SK-N-DZ (cell line): ENCODE data around the gene CDYL.

Experiments used
- DNase-seq: peaks from one replicate; pipeline ENCODE4 v3.0.0-alpha.2; 2015; ENCODE audit warnings: low spot score

Gene CDYL

GRCh38 chr6:4961322-4962168 is 185.3 kb downstream of the CDYL start:
- no peak for DNase-seq

DNA sequence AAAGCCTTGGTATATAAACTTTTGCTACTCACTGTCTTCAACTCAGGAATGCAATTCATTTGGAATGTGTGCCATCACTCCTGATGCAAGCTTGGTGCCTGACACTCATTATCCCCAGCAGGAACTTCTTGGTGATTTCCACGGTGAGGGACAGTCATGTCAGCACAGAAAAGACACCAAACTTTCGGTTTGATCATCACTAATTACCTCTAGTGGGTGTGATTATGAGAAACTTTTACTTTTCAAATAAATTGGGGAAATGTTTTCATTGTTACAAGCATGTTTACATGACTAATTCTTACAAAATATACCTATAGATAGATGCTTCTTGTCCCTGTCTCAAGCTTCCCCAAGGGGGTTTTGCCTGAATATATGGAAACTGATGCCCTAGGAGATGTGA is 186.7 kb downstream of the CDYL start:
- no peak for DNase-seq

DNA sequence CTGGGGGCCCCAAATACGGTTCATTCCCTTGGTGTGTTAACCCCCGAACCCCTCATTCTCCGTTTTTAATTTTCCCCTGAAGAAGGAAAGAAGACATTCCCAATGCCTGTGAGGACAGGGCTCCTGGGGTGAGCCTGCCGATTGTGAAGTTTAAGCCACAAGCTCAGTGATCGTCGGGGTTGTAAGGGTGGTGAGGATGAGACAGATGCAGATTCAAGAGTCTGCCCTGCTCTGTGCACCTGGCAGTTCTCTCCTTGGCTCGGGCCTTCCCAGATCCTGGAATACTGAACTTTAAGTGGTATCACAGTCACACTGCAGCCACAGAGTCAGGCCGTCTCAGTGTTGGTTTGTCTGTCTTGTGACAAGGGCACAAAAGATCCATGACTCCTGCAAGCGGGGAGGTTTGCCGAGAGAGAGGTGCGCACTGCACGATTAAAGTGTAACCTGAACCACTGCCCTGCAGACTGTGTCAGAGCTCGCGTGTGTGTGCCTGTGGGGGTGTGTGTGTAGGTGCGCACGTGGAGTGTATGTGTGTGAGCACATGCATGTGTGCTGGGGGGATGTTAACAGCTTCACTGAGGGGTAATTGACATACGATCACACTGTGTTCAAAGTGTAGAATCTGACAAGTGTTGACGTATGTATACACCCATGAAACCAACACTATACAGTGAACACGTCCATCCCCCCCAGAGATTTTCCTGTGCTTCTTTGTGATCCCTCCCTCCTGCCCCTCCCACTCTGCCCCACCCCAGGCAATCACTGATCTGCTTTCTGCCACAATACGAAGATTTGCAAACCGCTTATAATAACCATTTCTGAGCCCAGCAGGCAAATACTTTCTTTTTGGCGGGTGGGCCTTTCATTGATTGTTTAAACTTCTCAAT is 188.7 kb downstream of the CDYL start:
- no peak for DNase-seq

DNA sequence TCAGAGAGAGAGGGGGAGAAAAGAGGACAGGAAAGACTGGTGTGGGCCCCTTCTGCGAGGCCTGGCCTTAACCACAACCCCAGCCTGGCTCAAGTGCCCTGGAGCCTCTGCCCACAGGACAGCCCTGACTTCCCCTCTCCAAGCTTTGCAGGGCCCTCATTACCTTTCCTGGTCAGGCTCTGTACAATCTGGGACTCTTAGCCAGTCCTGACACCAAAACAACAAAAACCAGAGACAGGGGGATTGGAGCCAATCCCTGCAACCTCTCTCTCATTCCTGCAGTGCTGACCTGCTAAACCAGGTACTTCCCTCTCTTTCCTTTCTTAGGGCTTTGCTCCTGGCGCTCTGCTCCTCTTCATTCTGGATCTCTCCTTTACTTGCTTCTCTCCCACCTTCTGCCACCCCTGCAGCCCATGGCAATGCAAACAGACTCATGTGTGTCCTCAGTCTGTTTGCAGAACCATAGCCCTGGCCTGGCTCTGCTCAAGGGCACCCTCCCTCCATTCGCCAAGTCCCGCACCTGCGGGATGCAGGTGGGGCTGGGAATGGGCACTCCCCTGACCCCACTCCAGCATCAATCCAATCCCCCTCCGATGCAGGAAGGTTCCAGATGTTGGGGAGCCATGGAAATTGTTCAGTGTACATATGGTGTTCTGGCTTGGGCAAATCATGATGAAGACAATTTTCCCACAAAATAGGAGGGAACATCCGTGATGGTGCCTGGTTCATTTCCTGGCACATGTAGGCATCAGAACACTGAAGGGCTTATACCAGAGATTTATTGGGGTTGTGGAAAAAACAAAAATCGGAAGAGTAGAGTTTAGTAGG is 189.6 kb downstream of the CDYL start:
- no peak for DNase-seq

- DNase-seq, result no peak
These were observed 191.3 kb downstream of the CDYL start for GRCh38 chr6:4967301-4968030.

DNA sequence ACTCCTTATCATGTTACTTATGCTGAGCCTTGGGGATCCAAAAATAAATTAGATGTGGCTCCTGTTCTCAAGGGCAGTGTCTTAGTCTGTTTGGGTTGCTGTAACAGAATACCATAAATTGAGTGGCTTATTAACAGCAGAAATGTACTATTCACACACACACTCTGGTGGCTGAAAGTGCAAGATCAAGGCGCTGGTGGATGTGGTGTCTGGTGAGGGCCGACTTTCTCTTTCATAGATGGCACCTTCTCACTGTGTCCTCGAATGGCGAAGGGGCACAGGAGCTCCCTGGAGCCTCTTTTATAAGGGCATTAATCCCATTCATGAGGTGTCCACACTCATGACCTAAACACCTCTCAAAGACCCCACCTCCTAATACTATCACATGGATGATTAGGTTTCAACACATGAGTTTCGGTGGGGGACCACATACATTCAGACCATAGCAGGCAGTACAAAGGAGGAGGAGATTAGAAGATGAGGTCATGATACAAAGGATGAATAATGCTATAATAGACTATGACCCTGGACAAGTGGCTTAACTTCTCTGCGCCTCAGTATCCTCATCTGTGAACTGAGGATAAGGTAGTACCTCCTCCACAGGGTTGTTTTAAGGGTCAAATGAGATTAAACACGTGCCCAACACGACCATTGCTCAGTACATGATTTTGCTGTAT is 193.5 kb downstream of the CDYL start:
- DNase-seq, result no peak

DNA sequence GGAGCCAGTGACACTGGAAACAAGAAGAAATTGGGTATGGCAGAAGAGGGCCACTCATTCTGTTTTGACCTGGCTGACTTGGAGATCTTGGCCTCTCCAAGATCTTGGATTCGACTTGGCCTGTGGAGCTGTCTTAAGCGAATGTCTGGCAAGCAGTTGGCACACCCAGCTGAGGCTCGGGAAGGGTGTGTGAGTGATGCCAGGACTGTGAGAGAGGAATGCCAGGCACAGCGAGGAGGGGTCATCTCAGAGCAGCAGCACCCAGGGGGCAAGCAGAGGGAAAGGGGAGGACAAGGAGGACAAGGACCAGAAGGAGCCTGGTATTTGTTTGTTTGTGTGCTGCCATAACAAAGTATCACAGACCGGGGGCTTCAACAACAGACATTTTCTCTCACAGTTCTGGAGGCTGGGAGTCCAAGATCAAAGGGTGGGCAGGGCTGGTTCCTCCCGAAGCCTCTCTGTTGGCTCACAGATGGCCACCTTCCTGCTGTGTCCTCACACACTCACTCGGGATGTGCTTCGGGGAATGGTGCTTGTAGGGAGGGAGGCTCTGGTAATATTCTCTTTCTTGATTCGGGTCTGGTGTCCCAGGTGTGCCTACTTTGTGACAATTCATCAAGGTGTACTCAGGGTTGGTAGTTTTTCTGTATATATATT is 194.7 kb downstream of the CDYL start:
- DNase-seq, result no peak

GRCh38 chr6:4971851-4972250 is 195.6 kb downstream of the CDYL start:
- DNase-seq, result no peak

GRCh38 chr6:4972438-4972837 is 196.2 kb downstream of the CDYL start:
- DNase-seq, result no peak

- no peak for DNase-seq
These were observed 197.2 kb downstream of the CDYL start for GRCh38 chr6:4973415-4973814.

GRCh38 chr6:4973982-4974745 is 198.0 kb downstream of the CDYL start:
- no peak for DNase-seq

DNA sequence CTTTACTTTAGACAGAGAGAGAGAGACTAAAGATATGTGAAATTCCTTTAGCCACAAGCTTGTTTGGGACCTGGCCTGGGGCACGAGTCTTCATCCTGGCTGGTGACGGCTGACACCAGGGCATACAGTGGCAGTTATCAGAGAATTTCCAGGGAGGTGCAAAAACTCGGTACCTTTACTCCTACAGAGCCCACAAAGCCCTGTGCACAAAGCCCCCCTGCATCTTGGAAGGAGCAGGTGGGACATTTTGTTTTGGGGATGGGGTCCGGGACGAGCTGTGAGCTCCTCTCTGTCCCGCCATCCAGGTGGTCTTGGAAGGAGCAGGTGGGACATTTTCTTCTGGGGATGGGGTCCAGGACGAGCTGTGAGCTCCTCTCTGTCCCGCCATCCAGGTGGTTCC is 198.8 kb downstream of the CDYL start:
- DNase-seq, result no peak

GRCh38 chr6:4975506-4975905 is 199.3 kb downstream of the CDYL start:
- DNase-seq, result no peak

DNA sequence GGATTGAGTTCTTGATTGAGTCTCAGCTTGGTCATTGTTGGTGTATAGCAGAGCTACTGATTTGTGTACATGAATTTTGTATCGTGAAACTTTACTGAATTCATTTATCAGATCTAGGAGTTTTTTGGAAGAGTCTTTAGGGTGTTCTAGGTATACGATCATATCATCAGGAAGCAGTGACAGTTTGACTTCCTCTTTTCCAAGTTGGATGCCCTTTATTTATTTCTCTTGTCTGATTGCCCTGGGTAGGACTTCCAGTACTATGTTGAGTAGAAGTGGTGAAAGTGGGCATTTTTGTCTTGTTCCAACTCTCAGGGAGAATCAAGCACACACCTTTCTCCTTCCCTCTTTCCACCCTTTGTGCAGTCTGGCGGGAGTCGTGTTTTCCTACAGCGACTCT is 201.3 kb downstream of the CDYL start:
- no peak for DNase-seq

- DNase-seq, result no peak
These were observed 203.2 kb downstream of the CDYL start for GRCh38 chr6:4979426-4979825.

GRCh38 chr6:4981761-4982160 is 205.6 kb downstream of the CDYL start:
- DNase-seq, result no peak

DNA sequence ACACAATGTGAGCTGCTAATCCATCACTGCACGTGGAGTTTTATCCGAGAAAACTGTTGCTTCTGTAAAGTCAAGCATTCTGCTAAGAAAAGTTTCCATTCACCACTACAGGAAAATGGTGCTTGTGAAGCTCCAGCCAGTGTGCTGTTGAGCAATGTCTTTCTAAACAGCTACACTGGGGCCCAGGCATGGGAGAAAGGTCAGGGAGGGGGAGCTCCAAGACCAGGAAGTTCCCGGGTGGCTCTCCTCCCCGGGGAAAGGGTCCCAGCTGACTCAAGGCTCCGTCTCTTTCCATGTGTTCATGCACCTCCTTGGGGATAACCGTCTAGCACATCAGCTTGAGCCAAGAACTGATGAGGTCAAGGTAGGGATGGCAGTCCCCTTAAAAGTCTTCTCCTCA is 207.1 kb downstream of the CDYL start:
- DNase-seq, result no peak

DNA sequence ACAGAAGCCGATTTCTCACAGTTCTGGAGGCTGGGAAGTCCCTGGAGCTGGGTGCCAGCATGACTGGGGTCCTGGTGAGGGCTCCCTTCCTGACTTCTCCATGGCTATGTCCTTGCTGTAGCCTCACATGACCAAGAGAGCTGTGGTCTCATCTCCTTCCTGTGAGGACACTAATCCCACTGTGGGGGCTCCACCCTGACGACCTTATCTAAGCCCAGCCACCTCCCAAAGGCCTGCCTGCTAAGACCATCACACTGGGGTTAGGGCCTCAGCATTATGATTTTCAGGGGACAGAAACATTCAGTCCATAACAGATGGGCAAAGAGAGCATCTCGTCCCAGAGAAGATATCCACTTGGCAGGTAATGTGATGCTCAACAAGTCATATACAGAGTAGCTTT is 210.8 kb downstream of the CDYL start:
- no peak for DNase-seq

GRCh38 chr6:4987432-4987831 is 211.2 kb downstream of the CDYL start:
- DNase-seq, result no peak
